ENCODE data around the gene OAF. TPM values are rescaled to one million over a fixed set of nuclear protein-coding genes. Genes with fewer than 3 reads are reported as not detected.

The OAF gene
- total and polyA plus RNA-seq, 2 experiments from 2014 or later: 1.1 to 3.0 TPM

GRCh38 chr11:120172054-120172911 lies 38.5 kb upstream of the OAF start:
- peaks cover 65% of the 10 kb centered on the region for H3K27me3 ChIP-seq (ENCODE audit: insufficient read depth)
- H3F3A ChIP-seq (replicated peaks; ENCODE audit: low read depth): no peaks in the 10 kb centered on the region
- no peaks in the 10 kb centered on the region for H3K36me3 ChIP-seq (ENCODE audit: insufficient read depth)
- H3K9me2 ChIP-seq (ENCODE audit: insufficient read depth): no peaks in the 10 kb centered on the region
- Mint-ChIP-seq H3K36me3 (ENCODE audit: low read depth) (no peaks in the 10 kb centered on the region), H3K4me1 (peaks cover 4% of the 10 kb centered on the region; the same call in 2 of the 3 replicates), H3K9me3 (no peaks in the 10 kb centered on the region), H3K27me3 (ENCODE audit: insufficient read depth, low read depth, poor library complexity) (peaks cover 52% of the 10 kb centered on the region), H3K27ac (no peak overlapping the region), H3K4me3 (no peak overlapping the region)
- TF ChIP-seq CTCF (conservative IDR thresholded peaks at IDR 0.05; ENCODE audit: low read depth in 2 of 2): peak; percentile 70 to 97
- TF ChIP-seq NANOG (IDR thresholded peaks at IDR 0.05; ENCODE audit: borderline replicate concordance): no peak
- peaks cover 6% of the 10 kb centered on the region; the same call in 1 of the 2 replicates for H3K4me1 ChIP-seq (ENCODE audit: insufficient read depth)
- DNase-seq (ENCODE audit: low spot score) (peak; percentile 92), ATAC-seq (peak; percentile 62)
- no peak overlapping the region for H3K27ac ChIP-seq (ENCODE audit: low read depth)
- H3K4me2 ChIP-seq: no peak overlapping the region
- H3K4me3 ChIP-seq: no peak overlapping the region
- no peaks in the 10 kb centered on the region for H4K20me1 ChIP-seq (replicated peaks; ENCODE audit: insufficient read depth)
- H3K79me2 ChIP-seq (replicated peaks; ENCODE audit: insufficient read depth): no peaks in the 10 kb centered on the region
- no peak overlapping the region for H2AFZ ChIP-seq

DNA sequence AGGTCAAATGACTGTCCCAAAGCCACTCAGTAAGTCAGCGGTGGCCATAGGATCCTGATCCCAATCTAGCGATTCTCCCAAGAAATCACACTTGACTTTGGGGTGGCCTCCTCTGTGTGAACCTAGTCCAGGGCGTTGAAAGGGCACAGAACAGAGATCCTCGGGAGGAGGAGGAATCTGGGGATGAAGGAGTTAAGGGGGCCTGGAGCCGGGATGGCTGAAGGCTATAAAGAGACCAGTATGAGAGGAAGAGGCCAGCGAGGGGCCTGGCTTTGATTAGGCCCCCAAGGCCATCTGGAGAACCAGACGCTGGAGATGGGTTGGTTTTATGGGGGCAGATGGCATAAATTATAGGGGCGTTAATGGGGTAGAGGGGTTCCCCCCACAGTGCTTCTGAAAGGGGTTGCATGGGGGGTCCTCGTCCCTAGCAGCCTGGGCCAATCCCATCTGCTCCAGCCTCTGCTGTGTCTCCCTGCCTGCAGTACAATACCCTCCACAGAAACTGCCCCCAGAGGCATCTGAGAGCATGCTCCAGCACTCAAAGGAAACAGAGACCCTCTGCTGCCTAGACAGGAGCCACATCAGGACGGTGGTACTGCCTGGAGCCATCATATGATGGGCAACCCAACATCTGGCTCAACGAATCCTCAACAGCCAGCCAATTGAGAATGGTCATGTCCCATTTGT lies 37.7 kb upstream of the OAF start:
- H3K27me3 ChIP-seq (ENCODE audit: insufficient read depth): peaks cover 62% of the 10 kb centered on the region
- Mint-ChIP-seq H3K36me3 (ENCODE audit: low read depth) (no peaks in the 10 kb centered on the region), H3K27me3 (ENCODE audit: insufficient read depth, low read depth, poor library complexity) (peaks cover 44% of the 10 kb centered on the region), H3K4me1 (peaks cover 4% of the 10 kb centered on the region; the same call in 2 of the 3 replicates), H3K4me3 (no peak overlapping the region), H3K27ac (no peak overlapping the region), H3K9me3 (no peaks in the 10 kb centered on the region)
- no peak overlapping the region for H3K4me2 ChIP-seq
- H3K27ac ChIP-seq (ENCODE audit: low read depth): no peak overlapping the region
- H3K79me2 ChIP-seq (replicated peaks; ENCODE audit: insufficient read depth): no peaks in the 10 kb centered on the region
- no peaks in the 10 kb centered on the region for H3K36me3 ChIP-seq (ENCODE audit: insufficient read depth)
- peaks cover 6% of the 10 kb centered on the region; the same call in 1 of the 2 replicates for H3K4me1 ChIP-seq (ENCODE audit: insufficient read depth)
- H3K4me3 ChIP-seq: no peak overlapping the region
- H3F3A ChIP-seq (replicated peaks; ENCODE audit: low read depth): no peaks in the 10 kb centered on the region
- no peak overlapping the region for H2AFZ ChIP-seq
- H4K20me1 ChIP-seq (replicated peaks; ENCODE audit: insufficient read depth): no peaks in the 10 kb centered on the region
- ATAC-seq (no peak), DNase-seq (ENCODE audit: low spot score) (no peak)
- H3K9me2 ChIP-seq (ENCODE audit: insufficient read depth): no peaks in the 10 kb centered on the region
- TF ChIP-seq JUNB (IDR thresholded peaks at IDR 0.05; ENCODE audit: unreplicated experiment) (no peak), REST (IDR thresholded peaks at IDR 0.05; ENCODE audit: unreplicated experiment) (no peak), EZH2phosphoT487 (IDR thresholded peaks at IDR 0.05; ENCODE audit: unreplicated experiment) (no peak), STAT1 (IDR thresholded peaks at IDR 0.05; ENCODE audit: unreplicated experiment) (no peak), EZH2 (IDR thresholded peaks at IDR 0.05; ENCODE audit: low read depth, unreplicated experiment) (no peak), CREB1 (CRISPR knock-in tag; IDR thresholded peaks at IDR 0.05; ENCODE audit: low read depth) (no peak)

Measured in GM23338 (cell line).